Measurements from ENCODE around the gene CCDC181.

Gene CCDC181

DNA sequence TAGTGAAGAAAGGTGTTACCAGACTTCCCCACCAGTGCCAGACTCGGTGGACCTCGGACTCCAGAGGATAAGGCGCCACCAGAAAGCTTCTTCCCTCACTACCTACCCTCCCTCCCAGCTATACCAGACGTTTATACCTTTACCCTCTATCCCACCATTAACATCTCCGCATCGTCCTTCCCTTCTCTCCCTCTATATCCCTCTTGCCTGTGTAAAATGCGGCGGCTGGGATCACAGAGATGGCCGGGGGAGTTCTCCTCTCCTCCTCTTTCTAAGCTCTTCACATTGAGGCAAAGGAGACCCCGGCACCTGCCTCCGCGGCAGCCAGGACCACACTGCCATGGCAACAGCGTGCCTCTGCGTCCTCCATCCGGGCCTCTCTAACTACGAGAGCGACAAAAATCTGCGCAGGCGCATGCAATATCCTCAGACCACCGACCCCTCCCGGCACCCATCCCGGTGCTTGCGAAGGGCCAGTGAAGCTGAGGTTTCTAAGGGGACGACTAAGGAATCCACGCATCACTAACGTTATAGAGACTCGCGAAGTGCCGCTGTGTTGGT is at the start of gene CCDC181:
CCDC181 (minus strand) TSS at position 394 of the 561 bp plus-strand sequence. CDS start 2,547 bp downstream, outside the sequence.
- Mint-ChIP-seq H3K4me1 (ENCODE audit: low read depth) (peaks cover 11% of the 10 kb centered on the region), H3K36me3 (ENCODE audit: low read depth) (no peaks in the 10 kb centered on the region), H3K27ac (peak within 1 kb of the TSS; percentile 43), H3K9me3 (peaks cover under 1% of the 10 kb centered on the region), H3K4me3 (peak within 1 kb of the TSS; percentile 85), H3K27me3 (peaks cover 83% of the 10 kb centered on the region)

DNA sequence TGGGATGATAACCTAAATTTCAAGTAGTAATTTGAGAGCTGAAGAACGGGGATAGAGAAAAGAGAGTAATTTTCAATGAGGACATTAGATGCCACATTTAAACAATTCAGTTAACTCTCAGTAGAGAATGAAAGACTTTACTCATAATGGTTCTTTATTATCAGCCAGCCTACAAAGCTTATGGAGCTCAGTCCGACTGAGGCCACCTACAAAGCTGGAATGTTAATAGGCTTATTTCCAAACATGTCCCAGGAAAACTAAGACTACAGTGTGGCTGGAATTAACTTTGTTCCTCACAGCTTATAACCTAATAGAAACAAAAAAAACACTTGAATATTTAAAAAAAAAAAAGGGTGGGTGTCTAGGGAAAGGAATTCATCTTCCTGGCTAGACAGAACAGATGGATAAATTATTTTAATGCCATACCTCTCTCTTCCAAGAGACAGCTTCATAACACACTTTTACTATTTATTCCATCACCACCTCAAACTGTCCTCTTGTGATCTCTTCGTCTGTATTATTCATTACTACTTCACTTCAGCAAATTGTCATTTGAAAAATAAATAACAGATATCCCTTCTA is 48.6 kb upstream of the CCDC181 start:
- Mint-ChIP-seq H3K27ac (no peak overlapping the region), H3K36me3 (ENCODE audit: low read depth) (peaks cover 11% of the 10 kb centered on the region), H3K27me3 (no peaks in the 10 kb centered on the region), H3K4me3 (no peak overlapping the region), H3K9me3 (no peaks in the 10 kb centered on the region), H3K4me1 (ENCODE audit: low read depth) (peaks cover 7% of the 10 kb centered on the region)

DNA sequence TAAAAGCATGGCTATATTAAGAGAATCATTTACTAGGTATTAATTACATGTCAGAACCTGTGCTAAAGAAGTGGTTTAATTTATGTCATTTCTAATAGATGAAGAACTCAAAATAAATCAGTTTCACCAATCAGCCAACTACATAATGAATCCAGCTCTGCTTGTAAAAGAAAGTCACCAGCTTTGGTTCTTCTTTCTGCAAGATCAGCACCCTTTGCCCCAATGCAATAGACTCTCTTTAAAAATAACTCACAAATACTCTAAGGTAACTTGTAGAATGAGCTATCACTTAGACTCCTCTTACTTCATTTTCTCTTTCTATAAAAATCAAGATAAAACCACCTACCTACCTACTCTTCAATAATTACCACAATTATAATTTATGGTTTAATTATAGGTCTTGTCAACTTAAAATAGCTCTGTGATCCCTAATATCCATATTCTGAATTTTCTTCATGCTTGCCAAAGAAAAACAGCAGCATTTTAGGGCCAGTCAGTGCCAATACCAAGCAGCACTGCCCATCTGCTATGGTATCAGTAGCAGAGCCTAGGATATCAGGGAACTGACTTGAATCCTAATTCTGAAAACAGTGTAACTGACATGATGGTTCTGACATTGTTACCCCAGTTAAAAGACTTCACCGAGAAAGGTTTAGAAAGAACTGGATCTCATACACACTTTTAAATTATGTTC is 47.2 kb upstream of the CCDC181 start:
- Mint-ChIP-seq H3K4me3 (no peak overlapping the region), H3K27ac (no peak overlapping the region), H3K27me3 (no peaks in the 10 kb centered on the region), H3K9me3 (no peaks in the 10 kb centered on the region), H3K4me1 (ENCODE audit: low read depth) (peaks cover 3% of the 10 kb centered on the region), H3K36me3 (ENCODE audit: low read depth) (peaks cover 11% of the 10 kb centered on the region)

DNA sequence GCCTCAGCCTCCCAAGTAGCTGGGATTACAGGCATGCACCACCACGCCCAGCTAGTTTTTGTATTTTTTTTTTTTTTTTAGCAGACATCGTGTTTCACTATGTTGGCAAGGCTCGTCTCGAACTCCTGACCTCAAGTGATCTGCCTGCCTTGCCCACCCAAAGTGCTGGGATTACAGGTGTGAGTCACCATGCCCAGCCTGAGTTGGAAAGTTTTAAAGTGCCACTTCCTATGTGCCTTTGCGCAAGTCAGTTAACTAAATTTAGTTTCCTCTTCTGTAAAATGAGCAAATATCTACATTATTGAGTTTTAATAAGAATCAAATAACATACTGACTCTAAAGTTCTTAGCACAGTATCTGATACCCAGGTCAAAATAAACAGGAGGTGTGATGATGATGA is 46.1 kb upstream of the CCDC181 start:
- H3K36me3 Mint-ChIP-seq (ENCODE audit: low read depth) = peaks cover 11% of the 10 kb centered on the region
- H3K27me3 Mint-ChIP-seq = no peaks in the 10 kb centered on the region

DNA sequence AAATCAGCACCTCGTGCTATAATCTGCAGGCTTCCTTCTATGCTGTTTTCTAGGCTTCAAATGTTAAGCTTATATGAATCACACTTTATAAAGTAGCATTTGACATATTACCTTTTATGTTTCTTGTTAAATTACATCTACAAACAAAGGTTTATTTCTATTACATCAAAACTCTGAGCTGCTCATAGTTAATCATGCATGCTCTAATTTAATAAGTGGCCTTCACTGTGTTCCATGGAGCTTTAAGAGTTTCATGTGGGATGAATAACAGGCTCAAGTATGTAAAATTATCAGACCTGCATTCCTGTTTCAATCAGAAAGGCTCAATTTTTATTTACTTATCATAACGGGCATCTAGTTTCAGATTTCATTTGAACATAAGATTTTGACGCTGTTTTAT is 45.5 kb upstream of the CCDC181 start:
- Mint-ChIP-seq H3K4me1 (ENCODE audit: low read depth) (no peaks in the 10 kb centered on the region), H3K27me3 (no peaks in the 10 kb centered on the region), H3K36me3 (ENCODE audit: low read depth) (peaks cover 13% of the 10 kb centered on the region), H3K27ac (no peak overlapping the region), H3K9me3 (no peaks in the 10 kb centered on the region), H3K4me3 (no peak overlapping the region)

More for the DNA sequence above, 46.1 kb upstream of the CCDC181 start:
- Mint-ChIP-seq H3K9me3 (no peaks in the 10 kb centered on the region), H3K4me1 (ENCODE audit: low read depth) (no peaks in the 10 kb centered on the region), H3K4me3 (no peak overlapping the region), H3K27ac (no peak overlapping the region)

DNA sequence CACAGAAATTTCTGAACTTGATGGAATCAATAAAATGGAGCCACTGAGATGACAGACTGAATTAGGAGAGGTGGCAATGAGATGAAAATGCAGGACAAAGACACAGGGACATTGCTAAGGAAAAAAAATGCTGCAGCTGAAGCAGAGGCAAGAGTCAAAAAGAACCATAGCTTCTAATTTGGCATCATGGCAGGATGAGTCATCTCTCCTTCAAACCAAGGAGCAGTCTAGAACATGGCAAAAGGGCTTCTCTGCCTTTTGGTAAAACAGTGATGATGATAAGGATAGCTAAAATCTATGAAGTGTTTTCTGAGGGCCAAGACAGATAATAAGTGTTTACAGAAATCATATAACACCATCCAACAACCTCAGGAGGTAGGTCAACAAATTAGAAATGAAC is 41.7 kb upstream of the CCDC181 start:
- H3K4me3 Mint-ChIP-seq = no peak overlapping the region
- H3K4me1 Mint-ChIP-seq (ENCODE audit: low read depth) = no peaks in the 10 kb centered on the region
- H3K9me3 Mint-ChIP-seq = no peaks in the 10 kb centered on the region
- peaks cover 6% of the 10 kb centered on the region for H3K36me3 Mint-ChIP-seq (ENCODE audit: low read depth)
- no peak overlapping the region for H3K27ac Mint-ChIP-seq
- H3K27me3 Mint-ChIP-seq = no peaks in the 10 kb centered on the region

DNA sequence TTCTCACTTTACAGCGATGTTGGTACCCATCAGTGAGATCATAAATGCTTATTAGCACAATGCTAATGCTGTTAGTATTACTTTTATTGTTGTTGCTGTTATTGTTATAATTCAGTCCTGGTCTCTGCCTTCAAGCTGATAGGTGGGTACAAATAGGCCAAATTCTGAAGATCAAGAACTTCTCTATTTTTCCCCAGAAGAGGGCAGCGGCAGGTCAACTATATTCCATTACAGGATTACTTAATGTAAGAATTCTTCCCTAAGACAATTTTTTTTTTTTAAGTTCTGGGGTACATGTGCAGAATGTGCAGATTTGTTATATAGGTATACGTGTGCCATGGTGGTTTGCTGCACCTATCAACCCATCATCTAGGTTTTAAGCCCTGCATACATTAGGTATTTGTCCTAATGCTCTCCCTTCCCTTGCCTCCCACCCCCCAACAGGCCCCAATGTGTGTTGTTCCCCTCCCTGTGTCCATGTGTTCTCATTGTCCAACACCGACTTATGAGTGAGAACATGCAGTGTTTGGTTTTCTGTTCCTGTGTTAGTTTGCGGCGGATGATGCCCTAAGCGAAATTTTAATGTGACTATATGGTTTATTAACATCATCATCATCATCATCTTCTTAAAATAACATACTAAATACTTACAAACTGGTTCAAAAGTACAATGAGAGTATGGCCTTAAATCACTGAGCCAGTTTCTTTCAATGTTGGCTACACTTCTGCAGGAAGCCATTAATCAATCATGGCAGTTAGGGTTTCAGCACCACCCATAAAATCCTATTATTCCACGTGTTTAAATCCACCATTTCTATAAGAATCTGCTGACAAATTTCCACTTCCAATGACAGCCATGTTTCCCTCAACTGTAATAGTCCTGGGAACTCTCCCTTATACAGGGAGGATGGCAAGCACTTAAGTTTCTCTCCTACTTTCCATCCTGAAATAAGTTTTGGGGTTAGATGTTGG is 39.3 kb upstream of the CCDC181 start:
- no peak overlapping the region for H3K4me3 Mint-ChIP-seq
- H3K27ac Mint-ChIP-seq = no peak overlapping the region
- no peaks in the 10 kb centered on the region for H3K27me3 Mint-ChIP-seq
- no peaks in the 10 kb centered on the region for H3K4me1 Mint-ChIP-seq (ENCODE audit: low read depth)
- H3K9me3 Mint-ChIP-seq = no peaks in the 10 kb centered on the region
- peaks cover 6% of the 10 kb centered on the region for H3K36me3 Mint-ChIP-seq (ENCODE audit: low read depth)

DNA sequence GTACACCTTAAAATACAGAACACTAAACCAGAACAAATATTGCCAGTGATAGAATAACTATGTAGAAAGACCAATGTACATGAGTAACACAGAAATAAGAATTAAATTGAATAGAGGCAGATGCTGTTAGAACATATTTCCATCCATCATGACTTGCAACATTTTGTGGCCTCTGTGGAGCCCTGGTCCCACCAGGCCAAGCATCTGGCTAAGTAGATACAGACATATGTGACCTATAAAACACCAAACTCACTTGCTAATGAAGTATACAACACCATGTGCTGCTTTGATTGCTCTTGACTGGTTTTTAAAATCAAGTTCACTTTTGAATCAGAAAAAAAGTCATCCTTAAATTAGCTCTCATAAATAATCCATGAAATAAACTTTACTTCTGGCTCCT is 38.0 kb upstream of the CCDC181 start:
- Mint-ChIP-seq H3K4me3 (no peak overlapping the region), H3K4me1 (ENCODE audit: low read depth) (peaks cover 10% of the 10 kb centered on the region), H3K36me3 (ENCODE audit: low read depth) (peaks cover 6% of the 10 kb centered on the region), H3K27me3 (peaks cover 10% of the 10 kb centered on the region), H3K9me3 (no peaks in the 10 kb centered on the region), H3K27ac (no peak overlapping the region)

DNA sequence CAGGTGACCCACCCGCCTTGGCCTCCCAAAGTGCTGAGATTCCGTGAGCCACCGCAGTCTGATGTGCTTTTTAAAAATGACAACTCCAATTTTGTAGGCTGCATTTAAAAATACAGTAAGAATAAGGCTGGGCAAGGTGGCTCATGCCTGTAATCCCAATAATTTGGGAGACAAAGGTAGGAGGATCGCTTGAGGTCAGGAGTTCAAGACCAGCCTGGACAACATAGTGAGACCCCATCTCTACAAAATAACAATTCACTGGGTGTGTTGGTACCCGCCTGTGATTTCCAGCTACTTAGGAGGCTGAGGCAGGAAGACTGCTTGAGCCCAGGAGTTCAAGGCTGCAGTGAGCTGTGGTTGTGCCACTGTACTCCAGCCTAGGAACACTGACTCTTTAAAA is 35.1 kb upstream of the CCDC181 start:
- Mint-ChIP-seq H3K4me3 (no peak overlapping the region), H3K27me3 (peaks cover 17% of the 10 kb centered on the region), H3K4me1 (ENCODE audit: low read depth) (peaks cover 14% of the 10 kb centered on the region), H3K9me3 (peaks cover under 1% of the 10 kb centered on the region), H3K36me3 (ENCODE audit: low read depth) (peaks cover under 1% of the 10 kb centered on the region), H3K27ac (no peak overlapping the region)

DNA sequence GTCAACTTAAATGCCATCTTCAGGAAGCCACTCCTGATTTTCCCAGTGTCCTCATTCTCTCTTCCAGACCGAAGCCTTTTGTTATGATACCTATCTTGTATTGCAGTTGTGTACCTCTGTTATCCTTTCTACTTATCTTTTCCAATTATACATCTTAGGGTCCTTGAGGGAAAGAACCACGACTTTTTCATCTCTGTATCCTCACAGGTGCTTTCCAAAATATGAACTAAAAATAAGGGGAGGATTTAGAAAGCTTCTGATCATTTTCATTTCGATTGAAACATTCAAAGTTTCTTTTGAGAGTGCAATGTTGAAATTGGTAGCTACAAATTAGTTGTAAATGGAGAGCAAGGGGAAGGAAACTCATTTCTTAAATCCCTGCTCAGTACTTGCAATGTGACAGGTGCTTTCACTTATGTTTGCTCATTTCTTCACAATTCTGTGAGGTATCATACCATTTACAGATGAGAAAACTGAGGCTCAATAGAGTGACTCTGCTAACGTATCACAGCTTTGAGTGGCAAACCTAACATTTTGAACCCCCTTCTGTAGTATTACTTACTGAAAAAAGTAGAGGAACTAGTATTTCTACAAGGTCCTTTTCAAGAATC is 34.2 kb upstream of the CCDC181 start:
- Mint-ChIP-seq H3K4me3 (no peak overlapping the region), H3K36me3 (ENCODE audit: low read depth) (peaks cover 6% of the 10 kb centered on the region), H3K27ac (no peak overlapping the region), H3K9me3 (peaks cover 9% of the 10 kb centered on the region), H3K27me3 (peaks cover 22% of the 10 kb centered on the region), H3K4me1 (ENCODE audit: low read depth) (peaks cover 14% of the 10 kb centered on the region)

DNA sequence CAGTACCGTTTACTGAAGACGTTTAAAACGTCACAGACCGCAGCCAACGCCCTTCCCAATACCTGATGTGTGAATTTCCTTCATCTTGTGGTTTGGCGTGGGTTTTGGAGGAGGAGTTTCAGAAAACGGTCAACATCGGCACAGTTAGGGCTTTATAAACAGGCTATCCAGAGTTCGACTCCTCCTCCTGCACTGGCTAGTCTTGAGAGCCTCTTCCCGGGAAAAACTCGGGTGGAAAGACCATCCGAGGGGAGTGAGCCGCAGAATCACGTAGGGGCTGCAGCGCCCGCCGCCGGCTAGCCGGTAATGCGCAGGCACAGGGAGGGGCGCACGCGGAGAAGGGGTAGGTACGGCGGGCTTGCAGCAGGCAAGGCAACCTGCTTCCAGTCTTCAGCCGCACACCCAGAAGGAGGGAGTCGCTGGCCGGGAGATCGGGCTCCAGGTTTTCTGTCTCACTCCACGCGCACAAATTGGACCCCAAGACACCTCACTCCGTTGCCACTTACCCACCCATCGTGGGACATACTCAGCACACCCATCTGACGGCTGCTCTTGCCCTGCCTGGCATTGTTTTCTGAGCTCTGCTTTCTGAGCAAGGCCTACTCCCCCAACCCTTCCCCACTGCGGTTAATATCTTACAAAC is 33.0 kb upstream of the CCDC181 start:
- Mint-ChIP-seq H3K4me1 (ENCODE audit: low read depth) (peaks cover 18% of the 10 kb centered on the region), H3K36me3 (ENCODE audit: low read depth) (peaks cover 6% of the 10 kb centered on the region), H3K4me3 (peak overlapping the region; percentile 70), H3K27me3 (peaks cover 30% of the 10 kb centered on the region), H3K27ac (peak overlapping the region; percentile 16), H3K9me3 (peaks cover 10% of the 10 kb centered on the region)

DNA sequence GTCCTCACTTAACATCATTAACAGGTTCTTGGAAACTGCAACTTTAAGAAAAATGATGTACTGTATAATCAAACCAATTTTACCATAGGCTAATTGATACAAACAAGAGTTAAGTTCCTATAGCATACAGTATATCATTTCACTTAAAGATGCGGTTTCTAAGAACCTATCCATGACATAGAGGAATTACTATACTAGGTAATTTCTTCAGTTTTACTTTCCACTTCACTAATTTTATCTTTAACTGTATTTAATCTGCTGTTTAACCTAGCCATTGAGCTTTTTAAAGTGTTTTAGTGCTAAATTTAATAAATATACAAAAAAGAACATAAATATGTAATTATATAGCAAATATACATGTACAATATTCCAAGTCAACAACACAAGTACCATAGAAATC is 30.2 kb upstream of the CCDC181 start:
- peaks cover 10% of the 10 kb centered on the region for H3K9me3 Mint-ChIP-seq
- peaks cover 18% of the 10 kb centered on the region for H3K4me1 Mint-ChIP-seq (ENCODE audit: low read depth)
- peaks cover 41% of the 10 kb centered on the region for H3K27me3 Mint-ChIP-seq
- H3K36me3 Mint-ChIP-seq (ENCODE audit: low read depth) = peaks cover 6% of the 10 kb centered on the region
- no peak overlapping the region for H3K27ac Mint-ChIP-seq
- H3K4me3 Mint-ChIP-seq = no peak overlapping the region

DNA sequence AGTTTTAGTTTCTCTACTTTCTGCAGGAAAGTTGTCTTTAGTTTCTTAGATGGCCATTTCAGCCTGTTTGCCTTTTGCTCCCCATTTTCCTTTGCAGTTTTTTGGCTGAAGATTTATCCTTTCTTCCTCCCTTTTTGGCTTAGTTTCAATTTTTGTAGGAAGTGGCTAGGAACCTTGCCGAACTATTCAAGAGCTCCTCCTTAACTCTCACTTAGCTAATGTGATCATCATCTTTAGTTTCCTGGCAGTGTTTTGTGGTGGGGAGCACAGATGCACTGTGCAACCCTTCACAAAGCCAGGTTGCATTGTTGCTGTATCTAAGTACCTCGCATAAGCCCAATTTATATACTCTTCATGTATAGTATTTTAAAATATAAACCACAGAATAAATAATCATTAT is 28.8 kb upstream of the CCDC181 start:
- no peak overlapping the region for H3K4me3 Mint-ChIP-seq
- peaks cover 45% of the 10 kb centered on the region for H3K27me3 Mint-ChIP-seq

DNA sequence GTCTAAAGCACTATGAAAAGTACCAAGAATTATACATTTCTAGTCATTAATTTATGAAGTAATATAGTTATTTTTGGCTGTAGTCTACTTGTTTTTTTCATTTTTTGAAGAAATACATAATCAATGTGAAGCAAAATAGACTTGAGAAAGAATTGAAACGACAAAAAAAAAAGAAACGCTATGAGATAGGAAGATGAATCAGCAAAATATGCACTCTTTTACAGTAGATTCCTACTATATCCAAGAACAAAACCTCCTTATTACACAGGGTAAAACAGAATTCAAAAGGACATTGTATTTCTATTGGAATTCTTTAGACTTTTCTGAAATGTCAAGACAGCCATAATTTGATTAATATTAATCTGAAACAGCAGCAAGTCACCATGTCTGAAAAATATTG is 25.6 kb upstream of the CCDC181 start:
- no peak overlapping the region for H3K27ac Mint-ChIP-seq
- peaks cover 4% of the 10 kb centered on the region for H3K4me1 Mint-ChIP-seq (ENCODE audit: low read depth)
- peaks cover 6% of the 10 kb centered on the region for H3K36me3 Mint-ChIP-seq (ENCODE audit: low read depth)

More for the DNA sequence above, 28.8 kb upstream of the CCDC181 start:
- H3K4me1 Mint-ChIP-seq (ENCODE audit: low read depth) = peaks cover 14% of the 10 kb centered on the region
- peaks cover 6% of the 10 kb centered on the region for H3K36me3 Mint-ChIP-seq (ENCODE audit: low read depth)
- H3K27ac Mint-ChIP-seq = no peak overlapping the region
- peaks cover 10% of the 10 kb centered on the region for H3K9me3 Mint-ChIP-seq

More for the DNA sequence above, 25.6 kb upstream of the CCDC181 start:
- Mint-ChIP-seq H3K4me3 (no peak overlapping the region), H3K27me3 (peaks cover 43% of the 10 kb centered on the region), H3K9me3 (peaks cover 10% of the 10 kb centered on the region)

All from stimulated activated naive CD8-positive, alpha-beta T cell treated with anti-CD3 and anti-CD28 coated beads, Interleukin-15, Interleukin-2, amounts not matched to agents 100 ng/mL and 50 ng/mL, for 24 hours (primary cell).